Effector CD4-positive, alpha-beta T cell (primary cell): ENCODE measurements around the gene MBD2.

Experiments used
- DNase-seq: peaks from one replicate; pipeline ENCODE4 v3.0.0-alpha.2; 2020

The MBD2 gene

GRCh38 chr18:54193786-54194185, 30.7 kb downstream of the MBD2 start:
- no peak for DNase-seq

- no peak for DNase-seq
These were observed 31.6 kb downstream of the MBD2 start for GRCh38 chr18:54192900-54193299.

GRCh38 chr18:54192415-54192814, 32.1 kb downstream of the MBD2 start:
- DNase-seq: no peak

GRCh38 chr18:54191352-54191751, 33.1 kb downstream of the MBD2 start:
- no peak for DNase-seq

- no peak for DNase-seq
These were observed 37.1 kb downstream of the MBD2 start for GRCh38 chr18:54187372-54187771.

- no peak for DNase-seq
These were observed 39.6 kb downstream of the MBD2 start for GRCh38 chr18:54184836-54185235.

GRCh38 chr18:54183390-54183789, 41.1 kb downstream of the MBD2 start:
- no peak for DNase-seq

GRCh38 chr18:54181856-54182602, 42.4 kb downstream of the MBD2 start:
- DNase-seq: no peak

GRCh38 chr18:54173980-54174630, 50.4 kb downstream of the MBD2 start:
- DNase-seq: no peak

GRCh38 chr18:54173250-54173649, 51.2 kb downstream of the MBD2 start:
- DNase-seq: no peak

GRCh38 chr18:54169431-54170403, 54.8 kb downstream of the MBD2 start:
- DNase-seq: no peak

- DNase-seq: no peak
These were observed 59.0 kb downstream of the MBD2 start for GRCh38 chr18:54165450-54165849.

- no peak for DNase-seq
These were observed 61.0 kb downstream of the MBD2 start for GRCh38 chr18:54163453-54163852.

GRCh38 chr18:54162431-54162830, 62.0 kb downstream of the MBD2 start:
- DNase-seq: no peak

GRCh38 chr18:54161267-54161666, 63.2 kb downstream of the MBD2 start:
- no peak for DNase-seq

GRCh38 chr18:54159906-54160305, 64.6 kb downstream of the MBD2 start:
- DNase-seq: no peak

GRCh38 chr18:54157646-54158385, 66.7 kb downstream of the MBD2 start:
- no peak for DNase-seq

- DNase-seq: no peak
These were observed 69.1 kb downstream of the MBD2 start for GRCh38 chr18:54155412-54155811.

- no peak for DNase-seq
These were observed 70.2 kb downstream of the MBD2 start for GRCh38 chr18:54154231-54154630.

GRCh38 chr18:54151376-54151775, 73.1 kb downstream of the MBD2 start:
- DNase-seq: no peak

- no peak for DNase-seq
These were observed 74.2 kb downstream of the MBD2 start for GRCh38 chr18:54150226-54150625.

- no peak for DNase-seq
These were observed 75.3 kb downstream of the MBD2 start for GRCh38 chr18:54149078-54149697.
